HG02840 (cell line): ENCODE data around the gene VAT1L.

Experiments used
- ATAC-seq: cut with Tn5 transposase; IDR thresholded peaks from one replicate; pipeline ENCODE4 v1.9.1; 2021; ENCODE audit warnings: mild to moderate bottlenecking, moderate library complexity, moderate number of reproducible peaks; ENCODE audit not compliant: unreplicated experiment, low FRiP score

VAT1L gene

DNA sequence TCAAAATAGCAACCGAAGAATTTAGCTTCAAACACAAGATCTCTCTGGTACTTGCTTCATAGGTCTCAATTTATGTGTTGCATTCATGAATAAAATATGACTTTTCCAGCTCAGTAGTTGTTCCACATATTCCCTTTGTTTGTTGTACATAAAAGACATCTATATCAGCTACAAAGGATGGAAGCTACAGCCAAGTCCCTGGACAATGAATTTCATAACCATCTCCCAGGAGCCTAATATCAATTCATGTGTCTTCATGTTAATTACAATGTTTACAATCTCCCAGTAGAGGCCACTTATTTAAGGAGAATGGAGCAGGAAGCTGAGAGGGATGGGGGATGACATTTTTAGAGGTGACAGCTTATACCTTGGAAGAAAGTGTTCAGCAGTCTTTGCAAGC lies 237.3 kb downstream of the VAT1L start:
- no peak for ATAC-seq

DNA sequence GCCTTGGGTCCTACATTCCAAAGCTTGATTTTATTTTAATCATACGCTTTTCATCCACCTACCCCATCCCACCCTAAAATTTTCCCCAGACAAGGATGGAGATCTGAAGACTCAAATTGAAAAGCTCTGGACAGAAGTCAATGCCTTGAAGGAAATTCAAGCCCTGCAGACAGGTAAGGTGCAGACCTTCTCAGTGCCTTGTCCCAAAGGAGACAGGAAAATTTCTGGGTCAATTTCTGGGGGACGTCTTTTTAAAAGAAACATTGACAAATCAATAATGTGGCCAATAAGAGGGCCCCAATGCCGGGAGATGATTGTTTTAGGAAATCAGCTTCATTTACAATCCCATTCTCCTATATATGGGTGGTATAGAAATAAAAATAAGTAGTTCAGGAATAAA lies 239.7 kb downstream of the VAT1L start:
- no peak for ATAC-seq
